ENCODE data around the gene GCNT1. TPM values are rescaled to one million over a fixed set of nuclear protein-coding genes. Genes with fewer than 3 reads are reported as not detected.

Gene GCNT1
- total and polyA plus RNA-seq, 7 experiments from 2014 or later = 0.70 to 8.9 (median 1.7) TPM

- Histone ChIP-seq H3K27ac (ENCODE audit: low read depth, low read length) (no peak overlapping the region), H3K4me1 (ENCODE audit: control insufficient read depth in 2 of 2, insufficient read depth in 2 of 2, low read length in 2 of 2) (no peaks in the 10 kb centered on the region), H3K27me3 (ENCODE audit: control insufficient read depth in 2 of 2, insufficient read depth in 2 of 2, low read length in 2 of 2) (no peaks in the 10 kb centered on the region), H3K9me3 (ENCODE audit: control insufficient read depth in 2 of 3, low read length in 3 of 3) (no peaks in the 10 kb centered on the region), H3K4me3 (ENCODE audit: low read length) (no peak overlapping the region), H3K36me3 (ENCODE audit: control insufficient read depth in 2 of 3, insufficient read depth in 3 of 3, low read length in 3 of 3) (no peaks in the 10 kb centered on the region)
- Mint-ChIP-seq H3K27me3 (no peaks in the 10 kb centered on the region), H3K4me1 (peaks cover 0 to 2% (median 0%) of the 10 kb centered on the region in 7 donors), H3K27ac (peak overlapping the region in 1 of 9 donors; percentile 25), H3K4me3 (no peak overlapping the region), H3K9me3 (peaks cover 0 to 3% (median 0%) of the 10 kb centered on the region in 11 donors), H3K36me3 (peaks cover 3 to 21% (median 11%) of the 10 kb centered on the region in 5 donors)
- ChIA-PET POLR2A (no interaction called here), CTCF (no interaction called here)
- ATAC-seq = no peak
- DNase-seq = no peak
- intact Hi-C loops (cut with micrococcal nuclease) = no loop called here
Observed at GRCh38 chr9:76502746-76503145, 43.8 kb downstream of the GCNT1 start.

GRCh38 chr9:76510041-76510440, 51.1 kb downstream of the GCNT1 start:
- no peaks in the 10 kb centered on the region for H3K9me3 ChIP-seq (ENCODE audit: control insufficient read depth in 2 of 3, low read length in 3 of 3)
- peaks cover 0 to 9% (median 0%) of the 10 kb centered on the region in 11 donors for H3K9me3 Mint-ChIP-seq
- POLR2A ChIA-PET = no interaction called here
- no peaks in the 10 kb centered on the region for H3K4me1 ChIP-seq (ENCODE audit: control insufficient read depth in 2 of 2, insufficient read depth in 2 of 2, low read length in 2 of 2)
- H3K27ac Mint-ChIP-seq = no peak overlapping the region
- no peak overlapping the region for H3K27ac ChIP-seq (ENCODE audit: low read depth, low read length)
- no peaks in the 10 kb centered on the region for H3K27me3 ChIP-seq (ENCODE audit: control insufficient read depth in 2 of 2, insufficient read depth in 2 of 2, low read length in 2 of 2)
- ATAC-seq = no peak
- H3K4me3 Mint-ChIP-seq = no peak overlapping the region
- intact Hi-C loops (cut with micrococcal nuclease) = no loop called here
- peaks cover 0 to 15% (median 11%) of the 10 kb centered on the region in 5 donors for H3K27me3 Mint-ChIP-seq
- no peaks in the 10 kb centered on the region for H3K36me3 Mint-ChIP-seq
- CTCF ChIA-PET = no interaction called here
- H3K36me3 ChIP-seq (ENCODE audit: control insufficient read depth in 2 of 3, insufficient read depth in 3 of 3, low read length in 3 of 3) = no peaks in the 10 kb centered on the region
- H3K4me3 ChIP-seq (ENCODE audit: low read length) = no peak overlapping the region
- no peak for DNase-seq
- no peaks in the 10 kb centered on the region for H3K4me1 Mint-ChIP-seq

- H3K4me3 ChIP-seq (ENCODE audit: low read length) = no peak overlapping the region
- H3K27ac ChIP-seq (ENCODE audit: low read depth, low read length) = no peak overlapping the region
- Mint-ChIP-seq H3K36me3 (no peaks in the 10 kb centered on the region), H3K27me3 (peaks cover 0 to 19% (median 11%) of the 10 kb centered on the region in 5 donors), H3K4me3 (no peak overlapping the region), H3K9me3 (peaks cover 0 to 9% (median 0%) of the 10 kb centered on the region in 11 donors), H3K27ac (no peak overlapping the region), H3K4me1 (no peaks in the 10 kb centered on the region)
- H3K9me3 ChIP-seq (ENCODE audit: control insufficient read depth in 2 of 3, low read length in 3 of 3) = no peaks in the 10 kb centered on the region
- no peak for ATAC-seq
- no peak for DNase-seq
- intact Hi-C loops (cut with micrococcal nuclease) = no loop called here
- POLR2A ChIA-PET = no interaction called here
- no peaks in the 10 kb centered on the region for H3K36me3 ChIP-seq (ENCODE audit: control insufficient read depth in 2 of 3, insufficient read depth in 3 of 3, low read length in 3 of 3)
- CTCF ChIA-PET = no interaction called here
- no peaks in the 10 kb centered on the region for H3K4me1 ChIP-seq (ENCODE audit: control insufficient read depth in 2 of 2, insufficient read depth in 2 of 2, low read length in 2 of 2)
- no peaks in the 10 kb centered on the region for H3K27me3 ChIP-seq (ENCODE audit: control insufficient read depth in 2 of 2, insufficient read depth in 2 of 2, low read length in 2 of 2)
Observed at GRCh38 chr9:76510446-76510845, 51.5 kb downstream of the GCNT1 start.

GRCh38 chr9:76512826-76513225, 53.8 kb downstream of the GCNT1 start:
- intact Hi-C loops (cut with micrococcal nuclease) = no loop called here
- Histone ChIP-seq H3K27ac (ENCODE audit: low read depth, low read length) (no peak overlapping the region), H3K27me3 (ENCODE audit: control insufficient read depth in 2 of 2, insufficient read depth in 2 of 2, low read length in 2 of 2) (no peaks in the 10 kb centered on the region), H3K9me3 (ENCODE audit: control insufficient read depth in 2 of 3, low read length in 3 of 3) (no peaks in the 10 kb centered on the region), H3K4me3 (ENCODE audit: low read length) (no peak overlapping the region), H3K36me3 (ENCODE audit: control insufficient read depth in 2 of 3, insufficient read depth in 3 of 3, low read length in 3 of 3) (no peaks in the 10 kb centered on the region), H3K4me1 (ENCODE audit: control insufficient read depth in 2 of 2, insufficient read depth in 2 of 2, low read length in 2 of 2) (no peaks in the 10 kb centered on the region)
- H3K27me3 Mint-ChIP-seq = peaks cover 5 to 32% (median 13%) of the 10 kb centered on the region in 5 donors
- ATAC-seq = no peak
- H3K9me3 Mint-ChIP-seq = peaks cover 0 to 9% (median 0%) of the 10 kb centered on the region in 11 donors
- H3K27ac Mint-ChIP-seq = no peak overlapping the region
- H3K36me3 Mint-ChIP-seq = no peaks in the 10 kb centered on the region
- H3K4me1 Mint-ChIP-seq = no peaks in the 10 kb centered on the region
- POLR2A ChIA-PET = no interaction called here
- H3K4me3 Mint-ChIP-seq = no peak overlapping the region
- CTCF ChIA-PET = no interaction called here
- DNase-seq = no peak

GRCh38 chr9:76516350-76516749, 57.4 kb downstream of the GCNT1 start:
- H3K27ac Mint-ChIP-seq = no peak overlapping the region
- Histone ChIP-seq H3K4me3 (ENCODE audit: low read length) (no peak overlapping the region), H3K9me3 (ENCODE audit: control insufficient read depth in 2 of 3, low read length in 3 of 3) (no peaks in the 10 kb centered on the region), H3K27ac (ENCODE audit: low read depth, low read length) (no peak overlapping the region), H3K27me3 (ENCODE audit: control insufficient read depth in 2 of 2, insufficient read depth in 2 of 2, low read length in 2 of 2) (peaks cover 0 to 3% of the 10 kb centered on the region in 2 donors), H3K4me1 (ENCODE audit: control insufficient read depth in 2 of 2, insufficient read depth in 2 of 2, low read length in 2 of 2) (no peaks in the 10 kb centered on the region), H3K36me3 (ENCODE audit: control insufficient read depth in 2 of 3, insufficient read depth in 3 of 3, low read length in 3 of 3) (no peaks in the 10 kb centered on the region)
- no peak for DNase-seq
- intact Hi-C loops (cut with micrococcal nuclease) = no loop called here
- H3K9me3 Mint-ChIP-seq = peaks cover 0 to 9% (median 0%) of the 10 kb centered on the region in 11 donors
- H3K36me3 Mint-ChIP-seq = no peaks in the 10 kb centered on the region
- no peaks in the 10 kb centered on the region for H3K4me1 Mint-ChIP-seq
- ATAC-seq = peak; percentile 18
- H3K27me3 Mint-ChIP-seq = peaks cover 10 to 32% (median 15%) of the 10 kb centered on the region in 5 donors
- no peak overlapping the region for H3K4me3 Mint-ChIP-seq
- ChIA-PET POLR2A (no interaction called here), CTCF (interaction anchor here (0.6 kb wide), 1 partner anchor 10 kb away, joined by 3 read pairs; no protein-coding TSS in a partner anchor)

- Mint-ChIP-seq H3K27ac (no peak overlapping the region), H3K4me3 (no peak overlapping the region), H3K9me3 (peaks cover 0 to 9% (median 0%) of the 10 kb centered on the region in 11 donors), H3K27me3 (peaks cover 10 to 32% (median 15%) of the 10 kb centered on the region in 5 donors), H3K36me3 (no peaks in the 10 kb centered on the region), H3K4me1 (no peaks in the 10 kb centered on the region)
- Histone ChIP-seq H3K36me3 (ENCODE audit: control insufficient read depth in 2 of 3, insufficient read depth in 3 of 3, low read length in 3 of 3) (no peaks in the 10 kb centered on the region), H3K27ac (ENCODE audit: low read depth, low read length) (no peak overlapping the region), H3K9me3 (ENCODE audit: control insufficient read depth in 2 of 3, low read length in 3 of 3) (no peaks in the 10 kb centered on the region), H3K4me1 (ENCODE audit: control insufficient read depth in 2 of 2, insufficient read depth in 2 of 2, low read length in 2 of 2) (no peaks in the 10 kb centered on the region), H3K27me3 (ENCODE audit: control insufficient read depth in 2 of 2, insufficient read depth in 2 of 2, low read length in 2 of 2) (peaks cover 0 to 3% of the 10 kb centered on the region in 2 donors), H3K4me3 (ENCODE audit: low read length) (no peak overlapping the region)
- no peak for ATAC-seq
- ChIA-PET POLR2A (no interaction called here), CTCF (no interaction called here)
- DNase-seq = no peak
- intact Hi-C loops (cut with micrococcal nuclease) = no loop called here
Observed at GRCh38 chr9:76516871-76517270, 57.9 kb downstream of the GCNT1 start.

GRCh38 chr9:76519075-76519835, 60.3 kb downstream of the GCNT1 start:
- Histone ChIP-seq H3K27me3 (ENCODE audit: control insufficient read depth in 2 of 2, insufficient read depth in 2 of 2, low read length in 2 of 2) (peaks cover 0 to 3% of the 10 kb centered on the region in 2 donors), H3K27ac (ENCODE audit: low read depth, low read length) (no peak overlapping the region), H3K4me1 (ENCODE audit: control insufficient read depth in 2 of 2, insufficient read depth in 2 of 2, low read length in 2 of 2) (no peaks in the 10 kb centered on the region), H3K4me3 (ENCODE audit: low read length) (no peak overlapping the region), H3K9me3 (ENCODE audit: control insufficient read depth in 2 of 3, low read length in 3 of 3) (no peaks in the 10 kb centered on the region), H3K36me3 (ENCODE audit: control insufficient read depth in 2 of 3, insufficient read depth in 3 of 3, low read length in 3 of 3) (no peaks in the 10 kb centered on the region)
- no peak overlapping the region for H3K27ac Mint-ChIP-seq
- intact Hi-C loops (cut with micrococcal nuclease) = no loop called here
- no peaks in the 10 kb centered on the region for H3K36me3 Mint-ChIP-seq
- POLR2A ChIA-PET = no interaction called here
- CTCF ChIA-PET = no interaction called here
- H3K4me3 Mint-ChIP-seq = no peak overlapping the region
- no peaks in the 10 kb centered on the region for H3K4me1 Mint-ChIP-seq
- peaks cover 0 to 4% (median 0%) of the 10 kb centered on the region in 11 donors for H3K9me3 Mint-ChIP-seq
- ATAC-seq (no peak), DNase-seq (no peak)
- H3K27me3 Mint-ChIP-seq = peaks cover 9 to 26% (median 10%) of the 10 kb centered on the region in 5 donors

All from naive thymus-derived CD4-positive, alpha-beta T cell (primary cell).